Esophagus squamous epithelium (tissue), 4 donors: ENCODE results near the gene SOWAHA.

Experiments used
- POLR2A ChIP-seq, 4 donors: fragments of 450-650 bp; IDR thresholded peaks; one replicate each; pipeline ENCODE4 v1.6.1; 2017; ENCODE audit warnings: antibody characterized with exemption in 4 of 4, mild to moderate bottlenecking in 4 of 4, moderate library complexity in 3 of 4
- TF ChIP-seq, protein P1 (sequence below), 6 experiments: fragments of 450-650 bp in 4 of 6; fragments of 200-600 bp in 2 of 6; sonication (generic) in 2 of 6; IDR thresholded peaks; one replicate each; pipeline ENCODE4 v1.5.1; 2016 to 2019; ENCODE audit warnings: antibody characterized with exemption in 6 of 6, mild to moderate bottlenecking in 4 of 6, moderate library complexity in 4 of 6

DNA sequence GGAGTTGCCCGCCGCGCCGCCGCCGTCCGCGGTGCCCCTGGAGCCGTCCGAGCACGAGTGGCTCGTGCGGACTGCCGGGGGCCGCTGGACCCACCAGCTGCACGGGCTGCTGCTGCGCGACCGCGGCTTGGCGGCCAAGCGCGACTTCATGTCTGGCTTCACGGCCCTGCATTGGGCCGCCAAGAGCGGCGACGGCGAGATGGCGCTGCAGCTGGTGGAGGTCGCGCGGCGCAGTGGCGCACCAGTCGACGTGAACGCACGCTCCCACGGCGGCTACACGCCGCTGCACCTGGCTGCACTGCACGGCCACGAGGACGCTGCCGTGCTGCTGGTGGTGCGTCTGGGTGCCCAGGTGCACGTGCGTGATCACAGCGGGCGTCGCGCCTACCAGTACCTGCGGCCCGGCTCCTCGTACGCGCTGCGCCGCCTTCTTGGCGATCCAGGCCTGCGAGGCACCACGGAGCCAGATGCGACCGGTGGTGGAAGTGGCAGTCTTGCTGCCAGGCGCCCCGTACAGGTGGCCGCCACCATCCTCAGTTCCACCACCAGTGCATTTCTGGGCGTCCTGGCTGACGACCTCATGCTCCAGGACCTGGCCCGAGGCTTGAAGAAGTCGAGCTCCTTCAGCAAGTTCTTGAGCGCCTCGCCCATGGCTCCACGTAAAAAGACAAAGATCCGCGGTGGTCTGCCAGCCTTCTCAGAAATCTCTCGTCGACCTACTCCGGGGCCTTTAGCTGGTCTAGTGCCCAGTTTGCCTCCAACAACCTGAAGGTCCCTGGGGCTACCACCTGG is 1.6 kb downstream of the SOWAHA start:
- TF ChIP-seq POLR2A (IDR thresholded peaks at IDR 0.05) = no peak
- TF ChIP-seq, protein P1, sequence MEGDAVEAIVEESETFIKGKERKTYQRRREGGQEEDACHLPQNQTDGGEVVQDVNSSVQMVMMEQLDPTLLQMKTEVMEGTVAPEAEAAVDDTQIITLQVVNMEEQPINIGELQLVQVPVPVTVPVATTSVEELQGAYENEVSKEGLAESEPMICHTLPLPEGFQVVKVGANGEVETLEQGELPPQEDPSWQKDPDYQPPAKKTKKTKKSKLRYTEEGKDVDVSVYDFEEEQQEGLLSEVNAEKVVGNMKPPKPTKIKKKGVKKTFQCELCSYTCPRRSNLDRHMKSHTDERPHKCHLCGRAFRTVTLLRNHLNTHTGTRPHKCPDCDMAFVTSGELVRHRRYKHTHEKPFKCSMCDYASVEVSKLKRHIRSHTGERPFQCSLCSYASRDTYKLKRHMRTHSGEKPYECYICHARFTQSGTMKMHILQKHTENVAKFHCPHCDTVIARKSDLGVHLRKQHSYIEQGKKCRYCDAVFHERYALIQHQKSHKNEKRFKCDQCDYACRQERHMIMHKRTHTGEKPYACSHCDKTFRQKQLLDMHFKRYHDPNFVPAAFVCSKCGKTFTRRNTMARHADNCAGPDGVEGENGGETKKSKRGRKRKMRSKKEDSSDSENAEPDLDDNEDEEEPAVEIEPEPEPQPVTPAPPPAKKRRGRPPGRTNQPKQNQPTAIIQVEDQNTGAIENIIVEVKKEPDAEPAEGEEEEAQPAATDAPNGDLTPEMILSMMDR (IDR thresholded peaks at IDR 0.05) = no peak
